ENCODE results near the gene KRT77.

KRT77 gene

DNA sequence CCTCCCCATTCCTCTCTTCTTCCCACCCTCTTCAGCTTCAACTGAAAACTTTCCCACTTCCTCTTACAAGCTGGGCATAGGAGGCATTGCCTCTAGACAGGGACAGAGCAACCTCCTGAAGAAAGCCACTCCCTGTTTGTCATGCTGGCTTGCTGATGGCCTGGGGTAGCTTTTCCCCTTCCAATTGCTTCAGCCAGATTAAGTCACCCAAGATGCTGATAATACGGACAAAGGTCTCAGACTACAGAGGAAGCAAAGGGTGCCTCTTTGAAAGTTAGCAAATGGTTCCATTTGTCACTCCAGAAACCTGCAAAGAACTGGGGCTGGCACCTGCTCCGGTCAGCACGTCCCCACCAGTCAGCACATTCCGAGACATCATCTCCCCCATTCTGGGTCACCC, 57.3 kb downstream of the KRT77 start:
- H3K27me3 ChIP-seq (ENCODE audit: control insufficient read depth, insufficient read depth, low read length), result no peaks in the 10 kb centered on the region
- H3K36me3 ChIP-seq (ENCODE audit: control insufficient read depth, insufficient read depth, low read length), result no peaks in the 10 kb centered on the region
- H3K9me3 ChIP-seq (ENCODE audit: control insufficient read depth, low read length), result no peaks in the 10 kb centered on the region
- H3K9ac ChIP-seq (ENCODE audit: low read length), result no peak overlapping the region
- H3K4me3 ChIP-seq (ENCODE audit: low read length), result no peak overlapping the region
- H3K4me1 ChIP-seq (ENCODE audit: control insufficient read depth, insufficient read depth, low read length), result peaks cover 21% of the 10 kb centered on the region

DNA sequence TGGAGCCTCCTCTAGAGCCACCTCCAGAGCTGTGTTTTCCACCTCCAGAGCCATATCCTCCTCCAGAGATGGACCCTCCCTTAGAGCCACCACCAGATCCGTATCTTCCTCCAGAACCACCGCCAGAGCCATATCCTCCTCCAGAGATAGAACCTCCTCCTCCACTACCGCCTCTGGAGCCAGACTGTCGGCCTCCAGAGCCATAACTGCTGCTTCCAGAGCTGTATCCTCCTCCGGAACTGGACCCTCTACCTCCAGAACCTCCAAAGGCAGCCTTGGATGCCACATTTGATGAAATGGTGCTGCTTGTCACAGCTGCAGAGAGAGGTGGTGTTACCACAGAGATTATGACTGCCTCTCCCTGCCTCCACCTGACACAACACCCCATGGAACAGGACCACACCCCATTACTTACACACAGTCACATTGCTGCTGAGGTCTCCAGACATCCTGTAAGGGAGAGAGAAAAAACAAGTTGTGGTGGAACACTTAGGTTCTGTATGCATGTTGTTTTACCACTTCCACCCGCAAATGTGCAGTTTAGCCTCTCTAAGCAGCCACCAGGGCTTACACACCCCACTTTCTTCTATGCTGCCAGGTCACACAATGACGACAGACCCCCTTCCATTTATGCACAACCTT, 58.1 kb downstream of the KRT77 start:
- Histone ChIP-seq H3K27me3 (ENCODE audit: control insufficient read depth, insufficient read depth, low read length) (no peaks in the 10 kb centered on the region), H3K4me3 (ENCODE audit: low read length) (no peak overlapping the region), H3K36me3 (ENCODE audit: control insufficient read depth, insufficient read depth, low read length) (no peaks in the 10 kb centered on the region), H3K9ac (ENCODE audit: low read length) (no peak overlapping the region), H3K4me1 (ENCODE audit: control insufficient read depth, insufficient read depth, low read length) (peaks cover 21% of the 10 kb centered on the region), H3K9me3 (ENCODE audit: control insufficient read depth, low read length) (no peaks in the 10 kb centered on the region)

DNA sequence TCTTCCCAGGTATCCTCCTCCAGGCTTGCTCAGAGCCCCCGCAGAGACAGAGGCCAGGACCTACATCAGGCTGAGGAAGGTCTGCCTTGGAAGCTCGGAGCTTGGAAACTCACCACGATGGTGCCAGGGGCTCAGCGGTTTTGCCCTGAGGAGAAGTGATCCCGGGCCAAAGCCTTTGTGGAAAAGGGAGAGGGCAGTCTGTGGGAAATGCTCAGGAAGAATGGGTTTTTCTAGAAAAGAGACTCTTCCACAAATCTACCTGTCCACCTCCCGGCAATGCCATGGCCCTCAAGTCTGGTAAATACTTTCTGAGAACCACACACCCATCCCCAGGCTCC, 59.3 kb downstream of the KRT77 start:
- Histone ChIP-seq H3K36me3 (ENCODE audit: control insufficient read depth, insufficient read depth, low read length) (no peaks in the 10 kb centered on the region), H3K9ac (ENCODE audit: low read length) (no peak overlapping the region), H3K4me1 (ENCODE audit: control insufficient read depth, insufficient read depth, low read length) (peaks cover 21% of the 10 kb centered on the region), H3K4me3 (ENCODE audit: low read length) (no peak overlapping the region), H3K9me3 (ENCODE audit: control insufficient read depth, low read length) (no peaks in the 10 kb centered on the region), H3K27me3 (ENCODE audit: control insufficient read depth, insufficient read depth, low read length) (no peaks in the 10 kb centered on the region)

DNA sequence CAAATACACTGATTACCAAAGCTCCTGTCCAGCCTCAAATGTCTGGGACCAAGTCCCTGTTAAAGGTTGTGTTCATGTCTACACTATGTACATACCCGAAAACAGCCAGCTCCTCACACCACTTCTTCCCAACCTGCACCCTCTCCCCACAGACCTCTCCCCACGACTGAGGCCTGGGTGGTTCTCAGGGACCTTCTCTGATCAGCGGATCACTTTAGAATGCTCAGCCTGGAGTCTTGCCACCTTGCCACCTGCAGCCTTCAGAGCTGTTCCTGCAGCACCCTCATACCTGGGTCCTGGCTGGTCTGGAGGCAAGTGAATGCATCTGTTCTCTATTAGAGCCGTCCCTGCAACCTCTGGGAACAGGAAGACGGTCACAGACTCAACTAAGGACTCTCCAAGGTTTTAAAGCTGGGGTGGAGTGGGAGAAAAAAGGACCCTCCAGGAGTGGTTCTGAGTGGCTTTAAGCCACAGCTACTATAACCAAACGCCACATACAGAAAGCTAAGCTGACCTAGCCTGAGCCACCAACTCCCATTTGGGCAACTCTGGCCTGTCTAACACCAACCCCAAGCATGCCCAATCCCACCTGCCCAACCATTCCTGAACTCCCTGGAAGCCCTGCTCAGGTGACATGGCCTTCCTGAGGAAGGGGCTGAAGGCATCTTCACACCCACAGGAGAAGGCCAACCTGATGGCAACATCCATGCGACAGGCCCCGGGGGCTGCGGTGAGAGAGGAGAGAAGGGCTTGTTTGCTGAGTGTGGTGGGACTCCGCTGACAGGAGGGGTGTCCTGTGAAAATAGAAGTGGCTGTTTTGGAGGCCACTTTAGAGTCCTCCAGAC, 59.9 kb downstream of the KRT77 start:
- H3K9me3 ChIP-seq (ENCODE audit: control insufficient read depth, low read length), result no peaks in the 10 kb centered on the region
- peaks cover 21% of the 10 kb centered on the region for H3K4me1 ChIP-seq (ENCODE audit: control insufficient read depth, insufficient read depth, low read length)
- no peaks in the 10 kb centered on the region for H3K27me3 ChIP-seq (ENCODE audit: control insufficient read depth, insufficient read depth, low read length)
- H3K9ac ChIP-seq (ENCODE audit: low read length), result no peak overlapping the region
- H3K4me3 ChIP-seq (ENCODE audit: low read length), result no peak overlapping the region
- no peaks in the 10 kb centered on the region for H3K36me3 ChIP-seq (ENCODE audit: control insufficient read depth, insufficient read depth, low read length)

DNA sequence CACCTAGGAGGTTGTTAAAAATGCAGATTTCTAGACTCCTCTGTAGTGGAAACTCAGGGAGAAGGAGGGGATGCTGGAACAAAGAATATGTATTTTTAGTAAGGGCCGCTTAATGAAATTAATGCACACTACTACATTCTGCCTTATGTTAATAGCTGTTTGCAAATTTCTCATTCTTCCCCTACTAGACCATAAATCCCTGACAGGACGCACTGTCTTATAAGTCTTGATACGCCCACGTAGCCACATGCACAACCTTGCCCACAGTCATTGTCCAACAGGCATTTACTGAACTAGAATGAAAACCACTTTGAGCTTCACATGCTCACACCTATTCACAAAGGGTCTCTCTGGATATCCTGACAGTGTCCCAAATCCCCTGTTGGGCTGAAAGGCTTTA, 61.9 kb downstream of the KRT77 start:
- Histone ChIP-seq H3K4me1 (ENCODE audit: control insufficient read depth, insufficient read depth, low read length) (peaks cover 17% of the 10 kb centered on the region), H3K27me3 (ENCODE audit: control insufficient read depth, insufficient read depth, low read length) (no peaks in the 10 kb centered on the region)

More for the DNA sequence above, 61.9 kb downstream of the KRT77 start:
- Histone ChIP-seq H3K9ac (ENCODE audit: low read length) (no peak overlapping the region), H3K4me3 (ENCODE audit: low read length) (no peak overlapping the region), H3K9me3 (ENCODE audit: control insufficient read depth, low read length) (no peaks in the 10 kb centered on the region), H3K36me3 (ENCODE audit: control insufficient read depth, insufficient read depth, low read length) (no peaks in the 10 kb centered on the region)

Measured in mucosa of stomach (tissue), 1 donor.